Gastroesophageal sphincter (tissue), 3 donors: ENCODE data around the gene TEX12.

Experiments used
- CTCF ChIP-seq, 4 experiments: fragments of 200-600 bp in 2 of 4; fragments of 450-650 bp in 2 of 4; sonication (generic) in 1 of 4; IDR thresholded peaks; one replicate each; pipeline ENCODE4 v1.5.1; 2017 to 2019; ENCODE audit warnings: antibody characterized with exemption in 4 of 4, mild to moderate bottlenecking in 2 of 4, moderate library complexity in 2 of 4
- EP300 ChIP-seq: sonication (generic); formaldehyde crosslinking; IDR thresholded peaks from one replicate; pipeline ENCODE4 v1.6.1; 2017; ENCODE audit warnings: antibody characterized with exemption, mild to moderate bottlenecking
- POLR2A ChIP-seq, 2 donors: fragments of 450-650 bp; IDR thresholded peaks; one replicate each; pipeline ENCODE4 v1.6.1; 2017; ENCODE audit warnings: antibody characterized with exemption in 2 of 2, mild to moderate bottlenecking in 2 of 2, moderate library complexity in 1 of 2
- POLR2AphosphoS5 ChIP-seq: sonication (generic); formaldehyde crosslinking; IDR thresholded peaks from one replicate; pipeline ENCODE4 v1.6.1; 2017; ENCODE audit warnings: antibody characterized with exemption

GRCh38 chr11:112175599-112175952 is 8.4 kb downstream of the TEX12 start:
- no peak for TF ChIP-seq CTCF (IDR thresholded peaks at IDR 0.05)
- no peak for TF ChIP-seq POLR2A (IDR thresholded peaks at IDR 0.05)
- no peak for TF ChIP-seq EP300
- TF ChIP-seq POLR2AphosphoS5 = no peak
